Neural cell (in vitro differentiated cells): ENCODE measurements around the gene PCDH15. TPM values are rescaled to one million over a fixed set of nuclear protein-coding genes. Genes with fewer than 3 reads are reported as not detected.

Experiments used
- H2AFZ ChIP-seq: fragments of 200-600, 300-800 bp; sonication (generic), shearing (Covaris generic); 2 replicates; pipeline ENCODE4 v1.6.0; 2014; ENCODE audit warnings: low read depth, mild to moderate bottlenecking, antibody characterized with exemption, low read length, moderate library complexity
- H3F3A ChIP-seq: fragments of 200-600 bp; shearing (Covaris generic); 2 replicates; pipeline ENCODE4 v1.6.1; 2016; ENCODE audit warnings: mild to moderate bottlenecking, moderate library complexity, mixed read lengths, antibody characterized with exemption, low read length; ENCODE audit not compliant: insufficient read depth, poor library complexity, severe bottlenecking
- H3K27ac ChIP-seq: fragments of 200-600, 300-800 bp; sonication (generic), shearing (Covaris generic); 2 replicates; pipeline ENCODE4 v1.5.1; 2014; ENCODE audit warnings: mild to moderate bottlenecking, low read length, moderate library complexity
- H3K27me3 ChIP-seq: fragments of 300-800, 200-600 bp; sonication (generic), shearing (Covaris generic); 2 replicates; pipeline ENCODE4 v1.6.0; 2014; ENCODE audit warnings: mild to moderate bottlenecking, low read depth, low read length, moderate library complexity; ENCODE audit not compliant: insufficient read depth
- H3K36me3 ChIP-seq: fragments of 300-800, 200-600 bp; sonication (generic), shearing (Covaris generic); 2 replicates; pipeline ENCODE4 v1.5.1; 2014; ENCODE audit warnings: mild to moderate bottlenecking, antibody characterized with exemption, low read length, moderate library complexity; ENCODE audit not compliant: insufficient read depth
- H3K4me2 ChIP-seq: fragments of 300-800, 200-600 bp; sonication (generic), shearing (Covaris generic); 2 replicates; pipeline ENCODE4 v1.6.0; 2014; ENCODE audit warnings: mild to moderate bottlenecking, low read length
- H3K4me3 ChIP-seq: fragments of 300-800, 200-600 bp; sonication (generic), shearing (Covaris generic); 2 replicates; pipeline ENCODE4 v1.5.1; 2014; ENCODE audit warnings: mild to moderate bottlenecking, low read length, moderate library complexity
- H3K79me2 ChIP-seq: fragments of 200-600 bp; shearing (Covaris generic); replicated peaks from 2 replicates; pipeline ENCODE4 v1.6.0; 2014; ENCODE audit warnings: mild to moderate bottlenecking, low read length, moderate library complexity; ENCODE audit not compliant: insufficient read depth
- H3K9ac ChIP-seq: fragments of 300-800, 200-600 bp; sonication (generic), shearing (Covaris generic); 2 replicates; pipeline ENCODE4 v1.6.1; 2016; ENCODE audit warnings: mild to moderate bottlenecking, low read length, mixed read lengths
- H3K9me2 ChIP-seq: fragments of 200-600 bp; shearing (Covaris generic); 2 replicates; pipeline ENCODE4 v1.6.1; 2016; ENCODE audit warnings: mild to moderate bottlenecking, low read length, mixed read lengths; ENCODE audit not compliant: insufficient read depth
- H3K9me3 ChIP-seq: fragments of 200-600, 300-800 bp; sonication (generic), shearing (Covaris generic); 2 replicates; pipeline ENCODE4 v1.6.1; 2016; ENCODE audit warnings: mild to moderate bottlenecking, mixed run types, low read length, moderate library complexity, mixed read lengths
- H4K20me1 ChIP-seq: fragments of 200-600 bp; shearing (Covaris generic); 2 replicates; pipeline ENCODE4 v1.6.1; 2016; ENCODE audit warnings: mild to moderate bottlenecking, mixed run types; ENCODE audit not compliant: insufficient read depth
- EP300 ChIP-seq: fragments of 450-650 bp; conservative IDR thresholded peaks from 2 replicates; pipeline ENCODE4 v1.6.1; 2014; ENCODE audit warnings: antibody characterized with exemption, mild to moderate bottlenecking, moderate library complexity; ENCODE audit not compliant: poor library complexity, severe bottlenecking
- EZH2 ChIP-seq: fragments of 200-600, 300-800 bp; shearing (Covaris generic), sonication (generic); IDR thresholded peaks from 2 replicates; pipeline ENCODE4 v1.6.1; 2014; ENCODE audit warnings: antibody characterized with exemption, low read length, borderline replicate concordance, mild to moderate bottlenecking; ENCODE audit not compliant: insufficient read depth, poor library complexity, severe bottlenecking
- MXI1 ChIP-seq: fragments of 450-650 bp; conservative IDR thresholded peaks from 2 replicates; pipeline ENCODE4 v1.6.1; 2014; ENCODE audit warnings: antibody characterized with exemption, mild to moderate bottlenecking; ENCODE audit not compliant: poor library complexity, severe bottlenecking
- POLR2AphosphoS5 ChIP-seq: IDR thresholded peaks from 2 replicates; pipeline ENCODE4 v1.6.1; 2012
- RAD21 ChIP-seq: fragments of 450-650 bp; conservative IDR thresholded peaks from 2 replicates; pipeline ENCODE4 v1.6.1; 2014; ENCODE audit warnings: antibody characterized with exemption, mild to moderate bottlenecking, moderate library complexity
- SMC3 ChIP-seq: fragments of 450-650 bp; conservative IDR thresholded peaks from 2 replicates; pipeline ENCODE4 v1.6.1; 2014; ENCODE audit warnings: antibody characterized with exemption, mild to moderate bottlenecking, moderate library complexity; ENCODE audit not compliant: poor library complexity
- TAF1 ChIP-seq: IDR thresholded peaks from 2 replicates; pipeline ENCODE4 v1.6.1; 2012; ENCODE audit warnings: low read depth
- polyA plus RNA-seq: library from polyadenylated mRNA; depleted of rRNA; stranded (reverse); fragments of >200 nt; gene quantifications from 2 replicates; pipeline ENCODE4 v1.2.3, GENCODE V29; 2014
- TF ChIP-seq, protein P1 (sequence below): fragments of 450-650 bp; IDR thresholded peaks from 2 replicates; pipeline ENCODE4 v1.5.1; 2014; ENCODE audit warnings: antibody characterized with exemption, mild to moderate bottlenecking, moderate library complexity; ENCODE audit not compliant: poor library complexity, severe bottlenecking
- TF ChIP-seq, protein P2 (sequence below): IDR thresholded peaks from 2 replicates; pipeline ENCODE4 v1.6.1; 2012; ENCODE audit warnings: borderline replicate concordance

The PCDH15 gene
- polyA plus RNA-seq, 1 donor from 2014 or later, result 1.2 TPM

DNA sequence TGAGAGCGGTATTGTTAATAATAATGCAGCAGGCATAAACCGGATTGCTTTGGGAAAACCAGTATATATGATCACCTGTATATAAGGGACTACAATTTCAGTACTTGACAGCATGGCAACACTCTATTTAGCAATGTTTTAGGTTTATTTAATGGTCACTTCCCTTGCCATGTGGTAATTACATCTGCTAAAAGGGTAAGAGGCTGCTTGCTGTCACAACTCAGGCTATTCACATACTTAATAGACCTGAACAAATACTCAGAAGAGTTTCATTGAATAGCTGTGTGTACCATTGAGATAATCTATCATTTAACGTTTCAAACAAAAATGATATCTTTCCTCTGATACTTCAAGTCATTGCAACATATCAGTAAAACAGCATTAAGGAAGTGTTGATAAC lies 90.1 kb downstream of the PCDH15 start:
- Histone ChIP-seq H3K27me3 (no peaks in the 10 kb centered on the region), H3K9me2 (no peaks in the 10 kb centered on the region), H4K20me1 (no peaks in the 10 kb centered on the region), H3F3A (no peaks in the 10 kb centered on the region), H3K9me3 (no peaks in the 10 kb centered on the region), H3K9ac (no peak overlapping the region), H3K4me2 (no peak overlapping the region), H3K79me2 (no peaks in the 10 kb centered on the region), H2AFZ (no peak overlapping the region), H3K4me3 (no peak overlapping the region), H3K27ac (no peak overlapping the region), H3K36me3 (no peaks in the 10 kb centered on the region)
- TF ChIP-seq EZH2, result no peak
- TF ChIP-seq MXI1, result no peak
- TF ChIP-seq, protein P1, sequence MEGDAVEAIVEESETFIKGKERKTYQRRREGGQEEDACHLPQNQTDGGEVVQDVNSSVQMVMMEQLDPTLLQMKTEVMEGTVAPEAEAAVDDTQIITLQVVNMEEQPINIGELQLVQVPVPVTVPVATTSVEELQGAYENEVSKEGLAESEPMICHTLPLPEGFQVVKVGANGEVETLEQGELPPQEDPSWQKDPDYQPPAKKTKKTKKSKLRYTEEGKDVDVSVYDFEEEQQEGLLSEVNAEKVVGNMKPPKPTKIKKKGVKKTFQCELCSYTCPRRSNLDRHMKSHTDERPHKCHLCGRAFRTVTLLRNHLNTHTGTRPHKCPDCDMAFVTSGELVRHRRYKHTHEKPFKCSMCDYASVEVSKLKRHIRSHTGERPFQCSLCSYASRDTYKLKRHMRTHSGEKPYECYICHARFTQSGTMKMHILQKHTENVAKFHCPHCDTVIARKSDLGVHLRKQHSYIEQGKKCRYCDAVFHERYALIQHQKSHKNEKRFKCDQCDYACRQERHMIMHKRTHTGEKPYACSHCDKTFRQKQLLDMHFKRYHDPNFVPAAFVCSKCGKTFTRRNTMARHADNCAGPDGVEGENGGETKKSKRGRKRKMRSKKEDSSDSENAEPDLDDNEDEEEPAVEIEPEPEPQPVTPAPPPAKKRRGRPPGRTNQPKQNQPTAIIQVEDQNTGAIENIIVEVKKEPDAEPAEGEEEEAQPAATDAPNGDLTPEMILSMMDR, result no peak
- TF ChIP-seq, protein P2, sequence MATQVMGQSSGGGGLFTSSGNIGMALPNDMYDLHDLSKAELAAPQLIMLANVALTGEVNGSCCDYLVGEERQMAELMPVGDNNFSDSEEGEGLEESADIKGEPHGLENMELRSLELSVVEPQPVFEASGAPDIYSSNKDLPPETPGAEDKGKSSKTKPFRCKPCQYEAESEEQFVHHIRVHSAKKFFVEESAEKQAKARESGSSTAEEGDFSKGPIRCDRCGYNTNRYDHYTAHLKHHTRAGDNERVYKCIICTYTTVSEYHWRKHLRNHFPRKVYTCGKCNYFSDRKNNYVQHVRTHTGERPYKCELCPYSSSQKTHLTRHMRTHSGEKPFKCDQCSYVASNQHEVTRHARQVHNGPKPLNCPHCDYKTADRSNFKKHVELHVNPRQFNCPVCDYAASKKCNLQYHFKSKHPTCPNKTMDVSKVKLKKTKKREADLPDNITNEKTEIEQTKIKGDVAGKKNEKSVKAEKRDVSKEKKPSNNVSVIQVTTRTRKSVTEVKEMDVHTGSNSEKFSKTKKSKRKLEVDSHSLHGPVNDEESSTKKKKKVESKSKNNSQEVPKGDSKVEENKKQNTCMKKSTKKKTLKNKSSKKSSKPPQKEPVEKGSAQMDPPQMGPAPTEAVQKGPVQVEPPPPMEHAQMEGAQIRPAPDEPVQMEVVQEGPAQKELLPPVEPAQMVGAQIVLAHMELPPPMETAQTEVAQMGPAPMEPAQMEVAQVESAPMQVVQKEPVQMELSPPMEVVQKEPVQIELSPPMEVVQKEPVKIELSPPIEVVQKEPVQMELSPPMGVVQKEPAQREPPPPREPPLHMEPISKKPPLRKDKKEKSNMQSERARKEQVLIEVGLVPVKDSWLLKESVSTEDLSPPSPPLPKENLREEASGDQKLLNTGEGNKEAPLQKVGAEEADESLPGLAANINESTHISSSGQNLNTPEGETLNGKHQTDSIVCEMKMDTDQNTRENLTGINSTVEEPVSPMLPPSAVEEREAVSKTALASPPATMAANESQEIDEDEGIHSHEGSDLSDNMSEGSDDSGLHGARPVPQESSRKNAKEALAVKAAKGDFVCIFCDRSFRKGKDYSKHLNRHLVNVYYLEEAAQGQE, result no peak
- TF ChIP-seq RAD21, result no peak
- TF ChIP-seq POLR2AphosphoS5, result peak; percentile 62
- TF ChIP-seq SMC3, result no peak
- TF ChIP-seq EP300, result peak; percentile 49
- no peak for TF ChIP-seq TAF1

GRCh38 chr10:54708591-54708990 lies 92.4 kb downstream of the PCDH15 start:
- no peaks in the 10 kb centered on the region for H3K36me3 ChIP-seq
- H3K27ac ChIP-seq, result no peak overlapping the region
- H3K9me3 ChIP-seq, result no peaks in the 10 kb centered on the region
- H3K9me2 ChIP-seq, result no peaks in the 10 kb centered on the region
- no peaks in the 10 kb centered on the region for H3K27me3 ChIP-seq
- H4K20me1 ChIP-seq, result no peaks in the 10 kb centered on the region
- H3K4me3 ChIP-seq, result no peak overlapping the region
- H2AFZ ChIP-seq, result no peak overlapping the region
- no peaks in the 10 kb centered on the region for H3F3A ChIP-seq
- H3K4me2 ChIP-seq, result no peak overlapping the region
- no peaks in the 10 kb centered on the region for H3K79me2 ChIP-seq
- TF ChIP-seq, protein P2, result no peak
- no peak for TF ChIP-seq EZH2
- no peak for TF ChIP-seq SMC3
- no peak for TF ChIP-seq EP300
- TF ChIP-seq TAF1, result no peak
- TF ChIP-seq, protein P1, result no peak
- H3K9ac ChIP-seq, result no peak overlapping the region
